Psoas muscle (tissue), 8 donors: Measurements from ENCODE around the gene ZFHX3. TPM values are rescaled to one million over a fixed set of nuclear protein-coding genes. Genes with fewer than 3 reads are reported as not detected.

Source experiments
- ATAC-seq, 4 donors: fragments of 200-7000 bp; cut with Tn5 transposase; one replicate each; pipeline ENCODE4 v1.9.1; 2020; ENCODE audit warnings: moderate library complexity in 3 of 4, mild to moderate bottlenecking in 2 of 4
- DNase-seq, 2 donors: peaks; one replicate each; pipeline ENCODE4 v3.0.0-alpha.2; 2020
- H3K27ac ChIP-seq: fragments of 200-600 bp; one replicate; pipeline ENCODE4 v1.8.0; 2022
- H3K27me3 ChIP-seq, 3 donors: fragments of 200-600 bp in 1 of 3; one replicate each; pipeline versions ENCODE4 v1.6.1 to v1.8.0; 2013 to 2022; ENCODE audit warnings: low read length in 2 of 3, mild to moderate bottlenecking in 2 of 3, moderate library complexity in 1 of 3; ENCODE audit not compliant: insufficient read depth in 3 of 3
- H3K36me3 ChIP-seq, 2 donors: fragments of 200-600 bp in 1 of 2; one replicate each; pipeline versions ENCODE4 v1.6.1 to v1.8.0; 2013 to 2022; ENCODE audit warnings: low read depth in 1 of 2, mild to moderate bottlenecking in 1 of 2, moderate library complexity in 1 of 2; ENCODE audit not compliant: insufficient read depth in 1 of 2
- H3K4me1 ChIP-seq: fragments of 200-600 bp; one replicate; pipeline ENCODE4 v1.8.0; 2022
- H3K4me3 ChIP-seq: fragments of 200-600 bp; one replicate; pipeline ENCODE4 v1.8.0; 2022; ENCODE audit warnings: mild to moderate bottlenecking
- H3K9me3 ChIP-seq: fragments of 200-600 bp; one replicate; pipeline ENCODE4 v1.8.0; 2022
- CTCF ChIP-seq: fragments of 200-600 bp; IDR thresholded peaks from one replicate; pipeline ENCODE4 v1.8.0; 2022; ENCODE audit warnings: antibody characterized with exemption
- WGBS, 3 donors: extraction: QIAGEN DNeasy Blood & Tissue Kit; methylation state at CpG; one replicate each; pipeline versions ENCODE4 v1.1.6 to v1.1.7; 2013; 5-methylcytosine and 5-hydroxymethylcytosine counted together
- intact Hi-C, 2 donors: fragments of 100-400 bp; cut with DNase I; formaldehyde crosslinking; loops; one replicate each; pipeline versions ENCODE4 v1.11.0 to v1.14.2; 2022
- polyA plus RNA-seq, 3 donors: library from polyadenylated mRNA; stranded (reverse); fragments of 200-250 nt; gene quantifications; one replicate each; pipeline ENCODE4 v1.2.3, GENCODE V29; 2013
- total RNA-seq, 4 donors: library from RNA; stranded (reverse); fragmentation: NEBNext Ultra II Directional in 2 of 4; extraction: Animal tissue kit (Norgen Biotek cat#: 25700) in 2 of 4; gene quantifications; one replicate each; pipeline versions ENCODE4 v1.2.1 to v1.2.4, GENCODE V29; 2021 to 2023
- donor health status: healthy with polysubstance abuse.
- donor health status: DM: no; HTN: no; CAD: no; lungs with moderate emphysema.
- donor health status: Bipolar disorder and iron deficiency.
- donor health status: healthy.
- donor health status: DM: yes; HTN: yes; CAD: no.
- donor health status: DM: no; HTN: no; CAD: no.
- donor health status: DM: no; HTN: no; CAD: no.
- donor health status: DM: yes; HTN: yes; CAD: no.

Gene ZFHX3
- total and polyA plus RNA-seq, 7 donors: 3.3 to 36.9 (median 11.5) TPM

- WGBS, 3 donors: 81 to 82% (median 82%) methylated on average over 8 of the region's 8 CpGs
- Histone ChIP-seq H3K4me1 (peaks cover 20% of the 10 kb centered on the region), H3K9me3 (no peaks in the 10 kb centered on the region), H3K27ac (peak overlapping the region; percentile 84), H3K4me3 (no peak overlapping the region), H3K36me3 (peaks cover 5 to 28% of the 10 kb centered on the region in 2 donors), H3K27me3 (no peaks in the 10 kb centered on the region)
- no peak for ATAC-seq
- no peak for TF ChIP-seq CTCF
- no peak for DNase-seq
- intact Hi-C loops: no loop called here
These were observed 85.6 kb downstream of the ZFHX3 start for GRCh38 chr16:72962347-72962746.

GRCh38 chr16:72961863-72962262, 86.1 kb downstream of the ZFHX3 start:
- TF ChIP-seq CTCF: no peak
- H3K9me3 ChIP-seq: no peaks in the 10 kb centered on the region
- H3K36me3 ChIP-seq: peaks cover 5 to 33% of the 10 kb centered on the region in 2 donors
- H3K4me1 ChIP-seq: peaks cover 20% of the 10 kb centered on the region
- ATAC-seq (no peak), DNase-seq (no peak)
- intact Hi-C loops: no loop called here
- H3K27ac ChIP-seq: peak overlapping the region; percentile 84
- WGBS, 3 donors: 88 to 91% (median 90%) methylated on average over 9 of the region's 9 CpGs
- H3K27me3 ChIP-seq: no peaks in the 10 kb centered on the region
- no peak overlapping the region for H3K4me3 ChIP-seq

GRCh38 chr16:72961115-72961832, 86.7 kb downstream of the ZFHX3 start:
- peaks cover 22% of the 10 kb centered on the region for H3K4me1 ChIP-seq
- intact Hi-C loops: no loop called here
- peak overlapping the region; percentile 84 for H3K27ac ChIP-seq
- 20 to 42% (median 27%) methylated on average over 20 of the region's 20 CpGs for whole genome bisulfite sequencing, 3 donors
- ATAC-seq (peak; percentile 88 to 96 (median 90)), DNase-seq (peak; percentile 57 to 86)
- H3K9me3 ChIP-seq: no peaks in the 10 kb centered on the region
- peaks cover 5 to 34% of the 10 kb centered on the region in 2 donors for H3K36me3 ChIP-seq
- H3K4me3 ChIP-seq: no peak overlapping the region
- H3K27me3 ChIP-seq: no peaks in the 10 kb centered on the region
- TF ChIP-seq CTCF: peak; percentile 35

- 97 to 99% (median 98%) methylated on average over 20 of the region's 20 CpGs for WGBS, 3 donors
These were observed 87.8 kb downstream of the ZFHX3 start for GRCh38 chr16:72960101-72960500.

More at GRCh38 chr16:72960101-72960500, 87.8 kb downstream of the ZFHX3 start:
- no peak for DNase-seq
- Histone ChIP-seq H3K36me3 (peaks cover 5 to 34% of the 10 kb centered on the region in 2 donors), H3K9me3 (no peaks in the 10 kb centered on the region), H3K27ac (no peak overlapping the region), H3K27me3 (no peaks in the 10 kb centered on the region), H3K4me3 (no peak overlapping the region), H3K4me1 (peaks cover 32% of the 10 kb centered on the region)
- TF ChIP-seq CTCF: no peak
- intact Hi-C loops: no loop called here
- ATAC-seq: no peak
